VCaP (cell line): ENCODE results near the gene FCN2.

ENCODE experiments used
- H3K27ac ChIP-seq: fragments of 450-650 bp; 2 replicates; pipeline ENCODE4 v1.5.1; 2017
- TF ChIP-seq, protein P1 (sequence below): fragments of 450-650 bp; conservative IDR thresholded peaks from 2 replicates; pipeline ENCODE4 v1.5.1; 2017; ENCODE audit warnings: mild to moderate bottlenecking, moderate library complexity

FCN2 gene

GRCh38 chr9:134880484-134881312 lies at the start of gene FCN2:
Gene FCN2 (plus strand): TSS chr9:134880810. CDS start chr9:134880822, 12 bp downstream.
- H3K27ac ChIP-seq, result no peak within 1 kb of the TSS
- TF ChIP-seq, protein P1, sequence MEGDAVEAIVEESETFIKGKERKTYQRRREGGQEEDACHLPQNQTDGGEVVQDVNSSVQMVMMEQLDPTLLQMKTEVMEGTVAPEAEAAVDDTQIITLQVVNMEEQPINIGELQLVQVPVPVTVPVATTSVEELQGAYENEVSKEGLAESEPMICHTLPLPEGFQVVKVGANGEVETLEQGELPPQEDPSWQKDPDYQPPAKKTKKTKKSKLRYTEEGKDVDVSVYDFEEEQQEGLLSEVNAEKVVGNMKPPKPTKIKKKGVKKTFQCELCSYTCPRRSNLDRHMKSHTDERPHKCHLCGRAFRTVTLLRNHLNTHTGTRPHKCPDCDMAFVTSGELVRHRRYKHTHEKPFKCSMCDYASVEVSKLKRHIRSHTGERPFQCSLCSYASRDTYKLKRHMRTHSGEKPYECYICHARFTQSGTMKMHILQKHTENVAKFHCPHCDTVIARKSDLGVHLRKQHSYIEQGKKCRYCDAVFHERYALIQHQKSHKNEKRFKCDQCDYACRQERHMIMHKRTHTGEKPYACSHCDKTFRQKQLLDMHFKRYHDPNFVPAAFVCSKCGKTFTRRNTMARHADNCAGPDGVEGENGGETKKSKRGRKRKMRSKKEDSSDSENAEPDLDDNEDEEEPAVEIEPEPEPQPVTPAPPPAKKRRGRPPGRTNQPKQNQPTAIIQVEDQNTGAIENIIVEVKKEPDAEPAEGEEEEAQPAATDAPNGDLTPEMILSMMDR, result no peak

GRCh38 chr9:134830926-134831720 lies 49.5 kb upstream of the FCN2 start:
- no peak overlapping the region for H3K27ac ChIP-seq
- TF ChIP-seq, protein P1, result no peak

- no peak overlapping the region for H3K27ac ChIP-seq
- TF ChIP-seq, protein P1, result no peak
These were observed 48.1 kb upstream of the FCN2 start for GRCh38 chr9:134832471-134832870.

DNA sequence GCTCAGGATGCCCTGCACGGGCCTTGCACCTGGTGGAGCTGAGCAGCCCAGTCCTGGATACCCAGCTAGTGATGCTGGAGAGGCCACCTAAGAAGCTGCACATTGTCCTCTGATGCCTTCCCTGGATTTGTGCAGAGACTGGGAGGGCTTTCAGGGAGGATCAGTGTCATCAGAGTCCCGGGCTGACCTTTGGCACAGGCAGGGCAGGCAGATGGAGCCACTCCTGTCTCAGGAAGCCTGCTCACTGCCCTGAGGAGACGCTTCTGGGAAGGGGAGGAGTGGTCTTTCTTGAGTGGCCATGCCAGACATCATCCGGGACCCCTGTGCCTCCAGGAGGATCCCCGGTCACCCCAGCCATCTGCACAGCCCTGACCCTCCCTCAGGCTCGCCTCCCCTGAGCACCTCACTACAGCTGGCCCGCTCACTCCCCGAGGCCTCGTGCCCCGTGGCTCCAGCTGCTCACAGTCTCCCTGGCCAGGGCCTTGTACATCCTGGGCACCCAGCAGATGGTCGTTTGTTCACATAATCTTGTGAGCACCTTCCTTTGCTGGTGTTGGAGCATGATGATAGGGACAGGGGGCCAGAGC lies 47.2 kb upstream of the FCN2 start:
- no peak overlapping the region for H3K27ac ChIP-seq

GRCh38 chr9:134834217-134834956 lies 46.2 kb upstream of the FCN2 start:
- H3K27ac ChIP-seq, result no peak overlapping the region
- TF ChIP-seq, protein P1, result no peak

More for the DNA sequence above, 47.2 kb upstream of the FCN2 start:
- TF ChIP-seq, protein P1, result no peak

GRCh38 chr9:134834957-134835419 lies 45.6 kb upstream of the FCN2 start:
- TF ChIP-seq, protein P1, result no peak
- H3K27ac ChIP-seq, result no peak overlapping the region
